Body of pancreas (tissue), 4 donors: Measurements from ENCODE around the gene DFFB. TPM values are rescaled to one million over a fixed set of nuclear protein-coding genes. Genes with fewer than 3 reads are reported as not detected.
A peak's percentile ranks its signal among the peaks of the same experiment; 100 is the strongest.

Experiments used
- ATAC-seq: fragments of 150-250 bp; one replicate; pipeline ENCODE4 v1.9.1; 2016
- DNase-seq, 4 donors: peaks; one replicate each; pipeline ENCODE4 v3.0.0-alpha.2; 2019
- H3K27ac ChIP-seq, 4 donors: fragments of 200-600 bp; sonication (generic); 1 replicate in 3 of 4; 2 replicates in 1 of 4; pipeline versions ENCODE4 v1.5.1 to v1.6.1; 2016 to 2019; ENCODE audit warnings: mild to moderate bottlenecking in 1 of 4, mixed read lengths in 1 of 4, moderate library complexity in 1 of 4
- H3K27me3 ChIP-seq, 2 donors: fragments of 200-600 bp; sonication (generic); one replicate each; pipeline ENCODE4 v1.6.0; 2016; ENCODE audit warnings: mild to moderate bottlenecking in 1 of 2
- H3K36me3 ChIP-seq, 2 donors: fragments of 200-600 bp; sonication (generic); replicated peaks in 1 of 2; 2 replicates each; pipeline ENCODE4 v1.5.1; 2016; ENCODE audit warnings: low read depth in 2 of 2; ENCODE audit not compliant: insufficient read depth in 1 of 2
- H3K4me1 ChIP-seq: fragments of 200-600 bp; sonication (generic); one replicate; pipeline ENCODE4 v1.6.0; 2016
- H3K4me3 ChIP-seq, 2 donors: fragments of 200-600 bp; sonication (generic); 1 replicate in 1 of 2; 2 replicates in 1 of 2; pipeline ENCODE4 v1.5.1; 2016 to 2019
- H3K9me3 ChIP-seq, 3 donors: fragments of 200-600 bp; sonication (generic); 1 replicate in 2 of 3; 2 replicates in 1 of 3; pipeline ENCODE4 v1.5.1; 2016
- POLR2A ChIP-seq, 3 donors: fragments of 450-650 bp; IDR thresholded peaks; one replicate each; pipeline ENCODE4 v1.6.1; 2016; ENCODE audit warnings: antibody characterized with exemption in 3 of 3, mild to moderate bottlenecking in 2 of 3
- WGBS, 2 donors: methylation state at CpG; one replicate each; pipeline ENCODE4 v1.1.5; 2017; 5-methylcytosine and 5-hydroxymethylcytosine counted together
- intact Hi-C: fragments of 100-400 bp; cut with DNase I; formaldehyde crosslinking; loops from one replicate; pipeline ENCODE4 v1.15.1; 2023
- total RNA-seq, 2 donors: library from RNA; depleted of rRNA; stranded (reverse); fragments of >200 nt; gene quantifications; one replicate each; pipeline ENCODE4 v1.1.0, GENCODE V29; 2016
- TF ChIP-seq, protein P1 (sequence below), 7 experiments: fragments of 450-650 bp in 4 of 7; fragments of 200-600 bp in 3 of 7; sonication (generic) in 3 of 7; IDR thresholded peaks; one replicate each; pipeline ENCODE4 v1.5.1; 2016 to 2019; ENCODE audit warnings: antibody characterized with exemption in 7 of 7

The DFFB gene
- total RNA-seq, 2 donors from 2014 or later: 6.5 to 13.5 TPM

DNA sequence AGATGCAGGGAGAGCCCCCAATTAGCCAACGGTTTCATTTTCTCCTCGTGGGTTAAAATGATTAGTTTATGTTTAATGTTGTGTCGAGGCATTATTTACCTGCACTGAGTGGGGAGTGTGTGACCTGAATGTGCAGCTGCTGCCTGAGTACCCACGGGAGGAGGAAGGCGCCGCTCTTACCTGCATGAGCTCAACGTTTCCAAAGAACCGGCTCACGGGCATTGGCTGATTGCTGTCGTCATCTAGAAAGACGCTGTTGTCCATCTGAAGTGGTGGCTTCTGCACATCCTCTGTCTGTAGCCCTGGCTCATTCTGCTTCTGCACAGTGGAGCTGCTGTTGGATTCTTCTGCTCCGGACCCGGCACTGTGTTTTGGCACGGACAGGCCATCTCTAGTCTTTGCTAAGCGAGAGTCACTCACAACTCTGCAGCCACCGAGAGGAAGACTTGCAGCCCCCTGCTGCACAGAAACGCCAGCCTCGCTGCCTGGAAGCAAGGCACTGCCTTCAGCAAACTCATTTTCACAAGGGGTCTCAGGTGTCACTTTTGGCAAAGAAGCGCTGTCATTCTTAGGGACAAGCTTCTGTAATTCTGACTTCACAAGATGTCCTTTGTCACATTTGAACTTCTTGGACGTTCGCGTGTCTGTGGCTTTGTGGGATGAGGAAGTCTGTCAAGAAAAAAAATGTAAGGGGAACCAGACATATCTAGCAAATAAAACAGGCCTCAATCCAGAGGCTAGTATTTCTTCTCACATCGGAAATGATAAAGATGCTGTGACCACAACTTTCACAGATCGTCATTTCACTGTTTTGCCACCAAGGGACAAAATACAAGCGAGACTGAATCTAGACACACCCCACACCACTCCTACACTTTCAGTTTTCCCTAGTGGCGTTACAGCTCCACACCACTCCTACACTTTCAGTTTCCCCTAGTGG, 33.4 kb downstream of the DFFB start:
- Histone ChIP-seq H3K27ac (peak overlapping the region in 1 of 4 donors; percentile 8), H3K36me3 (peaks cover 7 to 11% of the 10 kb centered on the region in 2 donors), H3K4me3 (no peak overlapping the region), H3K27me3 (no peaks in the 10 kb centered on the region), H3K9me3 (no peaks in the 10 kb centered on the region), H3K4me1 (peaks cover 6% of the 10 kb centered on the region)
- intact Hi-C loops: no loop called here
- DNase-seq (no peak), ATAC-seq (no peak)
- 78 to 84% methylated on average over 26 of the region's 26 CpGs for WGBS, 2 donors
- no peak for TF ChIP-seq POLR2A (IDR thresholded peaks at IDR 0.05)
- TF ChIP-seq, protein P1, sequence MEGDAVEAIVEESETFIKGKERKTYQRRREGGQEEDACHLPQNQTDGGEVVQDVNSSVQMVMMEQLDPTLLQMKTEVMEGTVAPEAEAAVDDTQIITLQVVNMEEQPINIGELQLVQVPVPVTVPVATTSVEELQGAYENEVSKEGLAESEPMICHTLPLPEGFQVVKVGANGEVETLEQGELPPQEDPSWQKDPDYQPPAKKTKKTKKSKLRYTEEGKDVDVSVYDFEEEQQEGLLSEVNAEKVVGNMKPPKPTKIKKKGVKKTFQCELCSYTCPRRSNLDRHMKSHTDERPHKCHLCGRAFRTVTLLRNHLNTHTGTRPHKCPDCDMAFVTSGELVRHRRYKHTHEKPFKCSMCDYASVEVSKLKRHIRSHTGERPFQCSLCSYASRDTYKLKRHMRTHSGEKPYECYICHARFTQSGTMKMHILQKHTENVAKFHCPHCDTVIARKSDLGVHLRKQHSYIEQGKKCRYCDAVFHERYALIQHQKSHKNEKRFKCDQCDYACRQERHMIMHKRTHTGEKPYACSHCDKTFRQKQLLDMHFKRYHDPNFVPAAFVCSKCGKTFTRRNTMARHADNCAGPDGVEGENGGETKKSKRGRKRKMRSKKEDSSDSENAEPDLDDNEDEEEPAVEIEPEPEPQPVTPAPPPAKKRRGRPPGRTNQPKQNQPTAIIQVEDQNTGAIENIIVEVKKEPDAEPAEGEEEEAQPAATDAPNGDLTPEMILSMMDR (IDR thresholded peaks at IDR 0.05): peak in 1 of 7 experiments; percentile 12

DNA sequence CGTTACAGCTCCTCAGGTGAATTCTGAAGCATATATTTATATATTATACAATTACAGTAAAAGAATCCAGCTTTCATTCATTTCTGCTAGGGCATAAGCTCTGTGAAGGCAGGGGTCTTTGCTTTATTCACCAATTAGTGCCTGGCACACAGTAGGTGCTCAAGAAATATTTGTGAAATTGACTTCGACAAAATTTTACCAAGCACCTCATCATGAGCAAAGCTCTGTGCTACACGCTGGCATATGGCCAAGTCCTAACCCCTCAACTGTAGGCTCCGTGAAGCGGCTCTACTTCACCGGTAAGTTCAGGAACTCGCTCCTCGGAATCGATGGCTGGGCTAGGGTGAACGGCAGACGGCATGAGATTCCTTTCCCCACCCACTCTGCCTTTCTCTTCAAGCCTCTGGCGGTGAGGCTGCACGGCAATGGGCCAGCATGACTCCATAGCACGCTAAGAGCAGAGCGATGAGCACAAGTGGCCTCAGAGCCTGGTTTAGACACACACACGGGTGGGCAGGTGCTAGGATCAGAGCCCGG, 34.1 kb downstream of the DFFB start:
- Histone ChIP-seq H3K9me3 (no peaks in the 10 kb centered on the region), H3K27ac (peak overlapping the region in 1 of 4 donors; percentile 8), H3K27me3 (no peaks in the 10 kb centered on the region), H3K4me1 (peaks cover 6% of the 10 kb centered on the region), H3K36me3 (peaks cover 7% of the 10 kb centered on the region in 2 donors), H3K4me3 (no peak overlapping the region)
- ATAC-seq (no peak), DNase-seq (no peak)
- WGBS, 2 donors: 91 to 93% methylated on average over 15 to 17 of the region's 17 CpGs
- no peak for TF ChIP-seq POLR2A (IDR thresholded peaks at IDR 0.05)
- TF ChIP-seq, protein P1 (IDR thresholded peaks at IDR 0.05): no peak
- intact Hi-C loops: no loop called here

DNA sequence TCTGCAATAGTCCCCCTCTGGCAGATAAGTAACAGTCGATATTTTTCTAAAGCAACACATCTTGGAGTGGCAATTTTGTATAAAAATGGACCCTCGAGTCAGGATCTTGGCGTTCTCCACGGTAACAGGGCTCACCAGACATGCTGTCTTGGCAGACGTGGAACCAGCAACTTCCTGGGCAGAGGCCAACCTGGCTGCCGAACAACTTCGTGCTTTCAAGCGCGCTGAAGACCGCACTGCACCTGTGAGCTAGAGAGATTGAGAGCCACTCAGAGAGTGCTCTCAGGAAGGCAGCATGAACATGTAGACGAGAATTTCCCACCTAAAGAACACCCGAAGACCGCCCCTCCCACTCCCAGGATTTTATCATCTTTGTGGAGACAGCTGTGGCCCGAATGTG, 35.5 kb downstream of the DFFB start:
- Histone ChIP-seq H3K27ac (no peak overlapping the region), H3K4me1 (peaks cover 6% of the 10 kb centered on the region), H3K36me3 (peaks cover 3 to 7% of the 10 kb centered on the region in 2 donors), H3K9me3 (no peaks in the 10 kb centered on the region), H3K4me3 (no peak overlapping the region), H3K27me3 (no peaks in the 10 kb centered on the region)
- 49 to 72% methylated on average over 10 to 14 of the region's 14 CpGs for WGBS, 2 donors
- ATAC-seq (peak; percentile 30), DNase-seq (peak; percentile 32 to 75 (median 43))
- no peak for TF ChIP-seq POLR2A (IDR thresholded peaks at IDR 0.05)
- TF ChIP-seq, protein P1 (IDR thresholded peaks at IDR 0.05): no peak
- intact Hi-C loops: no loop called here

DNA sequence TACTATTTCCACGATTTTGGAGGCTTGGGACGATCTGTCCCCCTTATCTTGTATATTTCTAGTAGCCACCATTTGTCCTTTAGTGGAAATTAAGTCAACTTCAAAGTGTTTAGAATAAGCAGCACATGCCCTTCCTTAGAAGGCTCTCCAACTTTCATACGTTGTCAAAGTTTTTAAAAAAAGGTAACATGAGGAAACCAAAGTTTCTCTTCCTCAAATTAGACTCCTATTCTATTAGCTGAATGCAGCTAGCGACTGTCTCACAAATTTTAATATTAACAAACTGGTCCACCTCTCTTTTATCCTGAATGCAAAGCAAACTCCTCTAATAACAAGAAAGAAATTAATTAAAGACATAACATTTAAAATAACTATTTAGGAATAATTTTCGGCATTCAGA, 35.9 kb downstream of the DFFB start:
- no peak for TF ChIP-seq POLR2A (IDR thresholded peaks at IDR 0.05)
- TF ChIP-seq, protein P1 (IDR thresholded peaks at IDR 0.05): no peak
- WGBS, 2 donors: 68 to 82% methylated on average over 5 of the region's 5 CpGs
- ATAC-seq (no peak), DNase-seq (no peak)
- Histone ChIP-seq H3K27ac (no peak overlapping the region), H3K27me3 (no peaks in the 10 kb centered on the region), H3K9me3 (no peaks in the 10 kb centered on the region), H3K4me3 (no peak overlapping the region), H3K36me3 (peaks cover 3 to 7% of the 10 kb centered on the region in 2 donors), H3K4me1 (peaks cover 6% of the 10 kb centered on the region)
- intact Hi-C loops: no loop called here
